MM.1S (cell line): ENCODE measurements around the gene ST3GAL3.

ENCODE experiments used
- CTCF ChIP-seq: fragments of 300-600 bp; sonication (generic); IDR thresholded peaks from 2 replicates; pipeline ENCODE4 v1.5.1; 2016; ENCODE audit warnings: antibody characterized with exemption, low read length, mixed read lengths
- EZH2 ChIP-seq: fragments of 300-600 bp; sonication (generic); optimal IDR thresholded peaks from 2 replicates; pipeline ENCODE3; 2017; ENCODE audit warnings: low read depth, mild to moderate bottlenecking, antibody characterized with exemption, low read length, mixed read lengths

- TF ChIP-seq EZH2 (no peak), CTCF (no peak)
These were observed 201.5 kb downstream of the ST3GAL3 start for GRCh38 chr1:43908858-43909257.
